Activated naive CD4-positive, alpha-beta T cell treated with anti-CD3 and anti-CD28 coated beads, Interleukin-2, amount 50 U/mL, for 16 hours (primary cell): ENCODE results near the gene STUB1.

Experiments
- DNase-seq: peaks from one replicate; pipeline ENCODE4 v3.0.0-alpha.2; 2020

The STUB1 gene

GRCh38 chr16:645852-646678, 34.1 kb upstream of the STUB1 start:
- DNase-seq: no peak

GRCh38 chr16:646679-647172, 33.5 kb upstream of the STUB1 start:
- no peak for DNase-seq

DNA sequence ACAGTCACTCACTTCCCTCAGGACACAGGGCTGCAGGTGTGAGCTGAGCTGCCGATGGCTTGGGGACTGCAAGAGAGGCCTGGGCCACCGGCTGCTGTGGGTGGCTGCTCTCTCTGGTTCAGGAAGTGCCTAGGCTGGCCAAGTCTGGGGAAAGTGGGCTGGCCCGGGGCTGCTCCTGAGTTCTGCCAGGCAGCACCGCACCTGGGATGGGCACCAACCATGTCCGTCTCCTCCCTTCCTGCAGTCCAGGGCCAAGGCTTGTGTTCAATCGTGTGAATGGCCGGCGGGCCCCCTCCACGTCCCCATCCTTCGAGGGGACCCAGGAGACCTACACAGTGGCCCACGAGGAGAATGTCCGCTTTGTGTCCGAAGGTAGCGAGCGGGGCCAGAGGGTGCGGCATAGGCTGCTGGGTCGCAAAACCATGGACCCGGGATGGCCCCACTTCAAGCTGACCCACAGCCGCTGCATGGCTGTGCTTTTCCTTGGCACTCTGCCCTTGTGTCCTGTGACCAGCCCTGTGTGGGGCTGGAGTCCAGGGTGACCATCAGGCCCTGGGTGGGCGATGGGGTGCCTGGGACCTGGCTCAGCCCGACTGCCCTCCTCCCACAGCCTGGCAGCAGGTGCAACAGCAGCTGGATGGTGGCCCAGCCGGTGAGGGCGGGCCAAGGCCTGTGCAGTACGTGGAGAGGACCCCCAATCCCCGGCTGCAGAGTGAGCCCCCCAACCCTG, 32.9 kb upstream of the STUB1 start:
- DNase-seq: no peak

DNA sequence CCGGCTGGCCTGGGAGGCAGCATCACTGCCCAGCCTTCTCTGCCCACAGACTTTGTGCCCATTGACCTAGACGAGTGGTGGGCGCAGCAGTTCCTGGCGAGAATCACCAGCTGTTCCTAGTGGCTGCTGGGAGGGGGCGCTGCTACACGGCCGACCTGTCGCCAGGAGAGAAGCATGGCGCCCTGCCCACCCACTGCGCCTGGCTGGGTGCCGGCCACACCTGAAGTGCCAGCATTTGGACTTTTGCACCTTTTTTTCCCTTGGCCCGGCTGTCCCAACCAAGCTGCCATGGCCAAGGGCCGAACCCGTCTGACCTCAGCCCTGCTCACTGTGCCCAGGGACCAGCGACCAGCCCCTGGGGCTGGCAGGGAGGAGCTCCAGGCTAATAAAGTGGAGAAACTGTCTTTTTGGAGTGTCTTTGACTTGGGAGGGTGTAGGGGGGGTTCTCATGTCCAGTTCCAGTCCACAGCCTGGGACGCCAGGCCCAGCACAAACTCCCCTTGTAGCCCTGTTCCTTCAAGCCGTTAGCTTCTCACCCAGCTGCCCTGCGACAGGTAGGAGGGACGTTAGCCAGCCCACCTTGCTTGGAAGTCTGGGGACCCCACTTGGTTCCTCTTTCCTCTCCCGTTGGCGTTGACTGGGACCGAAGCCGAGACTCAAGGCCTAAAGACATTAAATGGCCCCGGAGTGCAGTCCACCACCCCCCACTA, 32.0 kb upstream of the STUB1 start:
- DNase-seq: peak; percentile 61

- DNase-seq: peak; percentile 94
Observed at GRCh38 chr16:648781-649589, 31.2 kb upstream of the STUB1 start, which contains the start of gene WDR90. Gene WDR90, plus strand, starts transcription at chr16:649365. Its CDS starts 52 bp downstream, at chr16:649417.

DNA sequence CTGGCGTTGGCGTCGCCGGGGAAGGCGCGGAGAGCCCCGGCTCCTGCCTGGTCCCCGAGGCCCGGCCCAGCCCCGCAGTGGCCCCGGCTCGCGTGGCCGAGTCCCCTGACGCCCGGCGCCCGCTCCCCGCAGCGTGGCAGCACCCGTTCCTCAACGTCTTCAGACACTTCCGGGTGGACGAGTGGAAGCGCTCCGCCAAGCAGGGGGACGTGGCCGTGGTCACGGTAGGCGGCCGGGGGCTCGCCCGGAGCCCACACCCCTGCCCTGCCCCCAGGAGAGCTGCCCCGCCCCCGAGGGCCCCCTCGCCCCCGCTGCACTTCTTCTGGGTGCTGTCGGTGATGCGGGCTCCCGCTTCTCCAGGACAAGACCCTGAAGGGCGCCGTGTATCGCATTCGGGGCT, 30.6 kb upstream of the STUB1 start:
- no peak for DNase-seq

GRCh38 chr16:651844-652243, 28.4 kb upstream of the STUB1 start:
- DNase-seq: no peak

GRCh38 chr16:652454-653305, 27.5 kb upstream of the STUB1 start:
- no peak for DNase-seq

- no peak for DNase-seq
Observed at GRCh38 chr16:654034-654433, 26.2 kb upstream of the STUB1 start.

DNA sequence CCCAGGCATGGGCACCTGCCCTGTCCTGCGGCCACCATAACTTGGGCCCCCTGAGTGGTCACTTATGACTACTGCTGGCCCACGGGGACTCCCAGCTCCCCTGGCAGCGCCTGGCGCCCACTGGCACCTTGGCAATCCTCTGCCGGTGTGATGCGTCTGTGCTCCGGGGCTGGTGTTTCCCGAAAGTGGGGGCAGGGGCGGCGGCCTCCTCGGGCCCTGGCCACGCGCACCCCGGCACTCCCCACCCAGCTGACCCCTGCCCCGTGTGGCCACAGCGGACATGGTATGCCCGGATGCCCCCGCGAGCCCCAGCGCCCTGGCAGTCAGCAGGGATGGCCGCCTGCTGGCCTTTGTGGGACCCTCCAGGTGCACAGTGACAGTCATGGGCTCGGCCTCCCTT, 22.7 kb upstream of the STUB1 start:
- no peak for DNase-seq

GRCh38 chr16:658679-659571, 21.3 kb upstream of the STUB1 start:
- no peak for DNase-seq

GRCh38 chr16:659618-660017, 20.6 kb upstream of the STUB1 start:
- DNase-seq: no peak

GRCh38 chr16:660132-660458, 20.1 kb upstream of the STUB1 start:
- no peak for DNase-seq

- DNase-seq: peak; percentile 69
Observed at GRCh38 chr16:660459-661183, 19.6 kb upstream of the STUB1 start.

DNA sequence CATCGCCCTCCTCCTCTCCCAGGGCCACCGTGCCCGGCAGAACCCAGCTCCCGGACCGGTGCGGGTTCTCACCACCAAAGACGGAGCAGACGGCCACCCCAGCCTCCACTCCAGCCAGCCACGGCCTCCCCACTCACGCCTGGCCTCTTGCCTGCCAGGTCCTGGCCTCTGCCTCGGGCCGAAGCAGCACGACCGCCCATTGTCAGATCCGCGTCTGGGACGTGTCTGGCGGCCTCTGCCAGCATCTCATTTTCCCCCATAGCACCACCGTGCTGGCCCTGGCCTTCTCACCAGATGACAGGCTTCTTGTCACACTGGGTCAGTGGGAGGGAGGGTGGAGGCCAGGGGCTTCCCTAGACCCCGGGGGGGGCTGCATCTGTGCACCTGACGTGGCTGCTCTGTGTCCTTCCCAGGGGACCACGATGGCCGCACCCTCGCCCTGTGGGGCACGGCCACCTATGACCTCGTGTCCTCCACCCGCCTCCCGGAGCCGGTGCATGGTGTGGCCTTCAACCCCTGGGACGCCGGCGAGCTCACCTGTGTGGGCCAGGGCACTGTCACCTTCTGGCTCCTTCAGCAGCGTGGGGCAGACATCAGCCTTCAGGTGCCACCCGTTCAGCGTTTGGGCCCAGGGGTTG, 18.9 kb upstream of the STUB1 start:
- DNase-seq: no peak

DNA sequence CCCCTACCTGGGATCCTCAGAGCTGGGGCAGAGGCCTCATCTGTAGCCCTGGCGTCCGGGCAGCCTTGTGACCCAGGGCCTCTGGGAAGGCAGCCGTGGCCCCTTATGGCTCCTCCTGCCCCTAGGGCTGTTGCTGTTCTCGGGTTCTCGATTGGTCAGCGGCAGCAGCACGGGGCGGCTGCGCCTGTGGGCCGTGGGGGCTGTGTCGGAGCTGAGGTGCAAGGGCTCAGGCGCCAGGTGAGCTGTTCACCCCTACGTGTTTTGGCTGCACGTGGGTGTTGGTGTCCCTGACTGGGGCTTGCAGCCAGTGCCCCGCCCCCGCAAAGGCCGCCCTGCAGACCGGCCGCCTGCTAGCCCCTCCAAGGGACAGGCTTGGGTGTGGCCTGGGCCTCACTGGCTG, 18.1 kb upstream of the STUB1 start:
- no peak for DNase-seq

- no peak for DNase-seq
Observed at GRCh38 chr16:662597-662996, 17.6 kb upstream of the STUB1 start.

- DNase-seq: no peak
Observed at GRCh38 chr16:666572-666971, 13.6 kb upstream of the STUB1 start.

- no peak for DNase-seq
Observed at GRCh38 chr16:667113-667779, 13.0 kb upstream of the STUB1 start.
